Stimulated activated CD4-positive, alpha-beta T cell treated with anti-CD3 and anti-CD28 coated beads, TNF-alpha, amount 100 ng/mL, for 24 hours (primary cell): Measurements from ENCODE around the gene KANSL1.

Experiments used
- DNase-seq, 3 experiments: peaks; one replicate each; pipeline ENCODE4 v3.0.0-alpha.2; 2020; ENCODE audit warnings: low read depth in 3 of 3

KANSL1 gene

DNA sequence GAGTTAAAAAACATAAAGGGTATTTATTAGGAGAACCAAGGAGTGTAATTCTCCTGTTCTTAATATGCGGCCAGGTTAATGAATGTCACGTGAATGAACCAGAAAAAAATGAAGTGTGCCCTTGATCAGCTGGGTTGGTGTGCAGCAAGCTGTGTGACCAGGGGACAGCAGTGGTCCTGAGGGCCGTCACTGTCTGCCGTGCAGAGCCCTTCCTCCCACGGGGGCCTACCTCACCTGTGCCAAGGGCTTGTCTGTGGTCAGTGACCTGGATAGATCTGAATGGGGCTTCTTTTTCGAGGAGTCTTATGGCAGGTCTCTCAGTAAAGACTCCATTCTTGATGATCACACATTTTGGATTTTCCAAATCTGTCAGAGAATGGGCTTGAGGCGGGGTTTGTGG is 211.9 kb downstream of the KANSL1 start:
- DNase-seq: no peak

DNA sequence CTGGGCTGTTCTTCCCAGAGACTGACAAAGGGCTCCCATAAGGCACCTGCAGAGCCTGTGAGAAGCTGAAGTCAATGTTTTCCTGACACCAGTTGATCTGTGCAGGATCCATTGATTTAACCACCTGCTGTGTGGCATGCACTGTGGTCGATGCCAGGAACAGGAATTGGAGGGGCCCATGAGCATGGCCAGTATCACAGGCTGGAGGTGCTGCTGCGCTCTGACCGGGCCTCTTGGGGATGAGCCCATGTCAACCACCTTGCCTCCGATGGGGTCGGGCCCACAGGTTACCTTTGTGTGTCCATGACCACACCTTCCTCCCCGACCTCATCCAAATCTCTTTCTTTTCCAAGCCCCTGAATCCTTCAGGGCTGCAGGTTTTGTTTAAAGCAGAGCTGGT is 212.4 kb downstream of the KANSL1 start:
- DNase-seq: no peak
